AG09319 (cell line): Measurements from ENCODE around the gene OXER1.

Experiments
- DNase-seq: peaks from one replicate; pipeline ENCODE4 v3.0.0-alpha.2; 2010; ENCODE audit warnings: low read depth; ENCODE audit errors: extremely low read depth
- TF ChIP-seq, protein P1 (sequence below): IDR thresholded peaks from 2 replicates; pipeline ENCODE4 v1.5.1; 2011; ENCODE audit warnings: low read depth, mild to moderate bottlenecking, inconsistent platforms, low read length, moderate library complexity

Gene OXER1

GRCh38 chr2:42755191-42755880 is 8.6 kb downstream of the OXER1 start:
- DNase-seq = peak; percentile 18
- TF ChIP-seq, protein P1, sequence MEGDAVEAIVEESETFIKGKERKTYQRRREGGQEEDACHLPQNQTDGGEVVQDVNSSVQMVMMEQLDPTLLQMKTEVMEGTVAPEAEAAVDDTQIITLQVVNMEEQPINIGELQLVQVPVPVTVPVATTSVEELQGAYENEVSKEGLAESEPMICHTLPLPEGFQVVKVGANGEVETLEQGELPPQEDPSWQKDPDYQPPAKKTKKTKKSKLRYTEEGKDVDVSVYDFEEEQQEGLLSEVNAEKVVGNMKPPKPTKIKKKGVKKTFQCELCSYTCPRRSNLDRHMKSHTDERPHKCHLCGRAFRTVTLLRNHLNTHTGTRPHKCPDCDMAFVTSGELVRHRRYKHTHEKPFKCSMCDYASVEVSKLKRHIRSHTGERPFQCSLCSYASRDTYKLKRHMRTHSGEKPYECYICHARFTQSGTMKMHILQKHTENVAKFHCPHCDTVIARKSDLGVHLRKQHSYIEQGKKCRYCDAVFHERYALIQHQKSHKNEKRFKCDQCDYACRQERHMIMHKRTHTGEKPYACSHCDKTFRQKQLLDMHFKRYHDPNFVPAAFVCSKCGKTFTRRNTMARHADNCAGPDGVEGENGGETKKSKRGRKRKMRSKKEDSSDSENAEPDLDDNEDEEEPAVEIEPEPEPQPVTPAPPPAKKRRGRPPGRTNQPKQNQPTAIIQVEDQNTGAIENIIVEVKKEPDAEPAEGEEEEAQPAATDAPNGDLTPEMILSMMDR = no peak

DNA sequence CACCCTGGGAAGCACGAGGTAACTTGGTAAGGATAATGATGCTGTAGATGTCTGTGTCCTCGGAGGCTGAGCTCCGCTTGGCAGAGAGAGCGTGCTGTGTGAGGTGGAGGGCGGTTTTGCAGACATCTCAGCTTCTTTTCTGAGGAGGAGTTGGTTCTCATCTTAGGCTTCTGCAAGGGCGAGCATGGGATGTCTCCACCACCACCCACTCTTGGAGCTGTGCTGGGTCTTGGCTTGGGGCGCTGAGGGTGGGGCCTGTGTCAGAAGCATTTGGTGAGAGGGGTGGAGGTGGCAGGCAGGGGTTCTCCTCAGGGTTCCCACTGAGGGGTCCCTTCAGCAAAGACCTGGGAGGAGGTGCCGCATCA is 9.2 kb downstream of the OXER1 start:
- no peak for DNase-seq
- TF ChIP-seq, protein P1 = no peak

DNA sequence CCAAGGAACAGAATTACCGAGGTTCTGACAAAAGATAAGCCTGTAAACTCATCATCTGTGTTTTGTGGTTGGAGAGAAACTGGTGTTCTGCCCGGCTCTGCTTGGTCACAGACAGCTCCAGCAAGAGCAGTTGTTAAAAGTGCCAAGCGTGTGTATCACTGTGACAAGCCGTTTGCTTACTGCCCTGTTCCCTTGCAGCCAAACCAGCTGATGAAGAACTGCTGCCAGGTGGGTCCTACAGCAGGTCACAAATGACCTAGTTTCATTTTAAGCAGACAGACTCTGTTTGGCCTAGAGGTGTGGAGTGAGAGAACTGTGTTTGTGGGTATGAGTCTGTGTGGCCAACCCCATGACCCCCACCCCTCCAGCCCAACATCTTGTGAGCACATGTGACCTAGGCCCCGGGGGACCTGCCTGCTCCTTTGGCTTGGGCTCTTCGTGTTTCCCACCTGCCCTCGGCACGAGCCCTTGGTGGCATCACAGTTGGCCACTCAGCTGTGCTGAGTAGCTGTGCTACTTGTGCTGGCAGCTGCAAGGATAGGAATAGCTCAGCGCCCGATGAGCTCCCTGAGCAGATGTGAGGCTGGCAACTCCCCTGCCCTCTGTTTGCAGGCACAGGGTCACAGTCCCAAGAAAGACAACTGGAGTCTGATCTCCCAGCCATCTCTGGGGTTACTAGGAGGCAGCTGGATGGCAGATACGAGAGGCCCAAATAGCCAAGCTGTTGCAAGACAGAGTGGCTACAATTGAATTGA is 9.7 kb downstream of the OXER1 start:
- DNase-seq = no peak
- TF ChIP-seq, protein P1 = no peak

DNA sequence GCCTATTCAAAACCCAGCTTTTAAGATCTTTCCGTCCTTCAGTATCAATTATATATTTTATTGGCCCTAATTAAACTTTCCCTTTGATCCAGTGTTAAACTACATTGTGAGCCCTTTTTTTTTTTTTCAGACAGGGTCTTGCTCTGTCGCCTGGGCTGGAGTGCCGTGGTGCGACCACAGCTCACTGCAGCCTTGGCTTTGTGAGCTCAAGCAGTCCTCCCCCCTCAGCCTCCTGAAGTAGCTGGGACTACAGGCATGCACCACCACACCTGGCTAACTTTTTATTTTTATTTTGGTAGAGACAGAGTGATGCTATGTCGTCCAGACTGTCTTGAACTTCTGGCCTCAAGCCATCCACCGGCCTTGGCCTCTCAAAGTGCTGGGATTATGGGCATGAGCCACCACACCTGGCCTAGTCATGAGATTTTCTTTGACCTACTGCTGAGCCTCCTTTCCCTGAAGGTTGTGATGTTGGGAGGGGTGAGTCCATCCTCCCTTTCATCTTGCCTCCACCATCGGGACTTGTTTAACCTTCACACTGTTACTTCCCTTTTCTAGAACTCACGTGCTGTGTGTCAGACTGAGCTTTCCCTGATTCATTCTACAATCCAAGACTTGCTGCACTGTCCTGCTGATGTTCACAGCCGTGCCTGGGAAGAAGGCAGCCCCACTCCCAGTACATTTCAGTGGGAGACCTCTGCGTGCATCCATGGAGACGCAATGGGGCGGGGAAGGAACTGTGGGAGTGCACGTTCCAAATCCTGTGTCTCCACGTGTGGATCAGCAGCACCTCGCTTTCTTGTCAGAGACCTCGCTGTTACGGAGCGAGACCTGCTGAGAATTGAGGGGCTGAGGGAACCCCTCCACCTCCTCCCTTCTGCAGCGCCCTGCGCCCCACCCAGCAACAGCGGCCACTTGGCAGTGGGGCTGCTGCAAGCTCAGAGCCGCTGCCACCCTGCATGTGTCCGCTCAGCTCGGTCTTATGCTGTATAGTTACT is 10.8 kb downstream of the OXER1 start:
- TF ChIP-seq, protein P1 = no peak
- no peak for DNase-seq

GRCh38 chr2:42752314-42752713 is 11.6 kb downstream of the OXER1 start:
- TF ChIP-seq, protein P1 = no peak
- no peak for DNase-seq

DNA sequence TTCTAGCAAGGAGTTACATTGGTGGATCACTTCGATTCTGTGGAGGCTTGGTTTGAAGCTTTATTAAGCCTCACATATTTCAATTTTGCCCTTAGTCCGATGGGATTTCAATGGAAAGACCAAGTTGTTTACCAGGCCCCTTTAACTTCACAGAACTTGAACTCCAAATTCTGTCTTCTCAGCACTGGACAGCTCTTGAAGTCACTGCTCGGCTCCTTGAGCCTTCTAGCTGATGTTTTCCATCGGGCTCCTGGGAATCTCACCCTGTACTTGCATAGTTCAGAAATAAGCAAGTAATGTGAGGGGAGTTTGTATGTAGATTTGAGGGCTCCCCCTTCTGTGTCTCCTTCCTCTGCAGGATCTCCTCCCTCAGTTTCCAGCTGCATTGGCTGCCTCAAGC is 15.1 kb downstream of the OXER1 start:
- TF ChIP-seq, protein P1 = no peak
- no peak for DNase-seq
